Pancreas (tissue), 10 donors: ENCODE measurements around the gene KY. TPM values are rescaled to one million over a fixed set of nuclear protein-coding genes. Genes with fewer than 3 reads are reported as not detected.

Experiments
- ATAC-seq, 4 donors: fragments of 200-7000 bp; cut with Tn5 transposase; one replicate each; pipeline versions ENCODE4 v1.8.0 to v1.9.1; 2020; ENCODE audit warnings: mild to moderate bottlenecking in 4 of 4, moderate library complexity in 4 of 4
- DNase-seq, 6 donors: peaks; one replicate each; pipeline ENCODE4 v3.0.0-alpha.2; 2020
- FAIRE-seq: peaks from 2 replicates; lab custom pipeline; 2012; peaks lifted over from hg19 to GRCh38; lab: Jason Lieb, UNC
- H3K27ac ChIP-seq, 4 donors: fragments of 200-600 bp; sonication (generic); 1 replicate in 3 of 4; 2 replicates in 1 of 4; pipeline versions ENCODE4 v1.5.0 to v1.8.0; 2020
- H3K27me3 ChIP-seq, 4 donors: fragments of 200-600 bp; one replicate each; pipeline ENCODE4 v1.8.0; 2021
- H3K36me3 ChIP-seq, 3 donors: fragments of 200-600 bp; sonication (generic) in 1 of 3; one replicate each; pipeline versions ENCODE4 v1.5.0 to v1.8.0; 2020 to 2021
- H3K4me1 ChIP-seq, 3 donors: fragments of 200-600 bp; one replicate each; pipeline ENCODE4 v1.8.0; 2021
- H3K4me3 ChIP-seq, 4 donors: fragments of 200-600 bp; sonication (generic) in 2 of 4; one replicate each; pipeline versions ENCODE4 v1.5.0 to v1.8.0; 2020 to 2021
- H3K9me3 ChIP-seq, 4 donors: fragments of 200-600 bp; one replicate each; pipeline ENCODE4 v1.8.0; 2021
- WGBS, 2 donors: extraction: QIAGEN DNeasy Blood & Tissue Kit; methylation state at CpG; one replicate each; pipeline ENCODE4 v1.1.7; 2013; 5-methylcytosine and 5-hydroxymethylcytosine counted together
- intact Hi-C, 3 donors: fragments of 100-400 bp; cut with DNase I; formaldehyde crosslinking; loops; one replicate each; pipeline versions ENCODE4 v1.11.1 to v1.14.2; 2022
- polyA plus RNA-seq, 2 donors: library from polyadenylated mRNA; stranded (reverse); fragments of 200-250 nt; gene quantifications; one replicate each; pipeline ENCODE4 v1.2.3, GENCODE V29; 2013
- total RNA-seq, 6 donors: library from RNA; stranded (reverse); fragmentation: NEBNext Ultra II Directional in 4 of 6; extraction: Animal tissue kit (Norgen Biotek cat#: 25700) in 4 of 6; gene quantifications; one replicate each; pipeline versions ENCODE4 v1.2.1 to v1.2.4, GENCODE V29; 2021 to 2023
- TF ChIP-seq, protein P1 (sequence below), 4 donors: fragments of 200-600 bp; sonication (generic) in 3 of 4; IDR thresholded peaks; one replicate each; pipeline versions ENCODE4 v1.5.0 to v1.8.0; 2021; ENCODE audit warnings: antibody characterized with exemption in 4 of 4
- donor health status: healthy with polysubstance abuse.
- donor health status: DM: no; HTN: no; CAD: no; lungs with moderate emphysema.
- donor health status: DM: no; HTN: no; CAD: no.
- donor health status: control.
- donor health status: control.
- donor health status: Bipolar disorder and iron deficiency.
- donor health status: DM: yes; HTN: yes; CAD: no.
- donor health status: DM: no; HTN: no; CAD: no.
- donor health status: DM: no; HTN: no; CAD: no.
- donor health status: DM: yes; HTN: yes; CAD: no.

Gene KY
- total and polyA plus RNA-seq, 8 donors = 0.04 to 0.42 (median 0.21) TPM; not detected in 2

DNA sequence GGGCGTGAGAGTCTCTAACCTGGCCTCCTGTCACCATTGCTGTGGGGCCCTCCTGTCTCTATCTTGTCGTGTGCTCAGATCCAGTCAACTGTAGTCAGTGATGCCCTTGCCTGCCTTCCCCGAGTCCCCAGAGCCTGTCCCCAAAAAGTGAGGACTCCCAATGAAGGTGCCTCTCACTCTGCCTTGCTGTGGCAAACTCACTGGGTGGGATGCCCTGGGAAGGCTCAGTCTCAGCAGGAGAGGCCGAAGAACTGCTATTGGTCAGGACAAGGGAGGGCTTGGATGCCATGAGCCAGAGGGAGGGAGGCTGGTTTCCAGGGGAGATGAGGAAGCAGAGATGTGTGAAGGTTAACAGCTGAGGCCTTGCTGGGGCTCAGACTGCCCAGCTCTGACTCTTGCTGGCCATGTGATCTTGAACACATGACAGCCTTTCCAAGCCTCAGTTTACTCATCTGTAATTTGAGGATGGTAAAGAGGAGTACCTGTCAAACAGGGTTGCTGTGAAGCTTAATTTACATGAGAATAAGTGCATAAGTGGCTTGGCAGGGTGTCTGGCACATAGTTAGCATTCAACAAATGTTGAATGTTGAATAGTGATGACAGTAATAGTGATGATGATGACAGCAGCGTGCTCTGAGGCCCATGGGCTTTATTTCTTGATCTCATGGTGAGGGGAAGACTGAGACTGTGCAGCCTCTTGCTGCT is 8.2 kb downstream of the KY start:
- FAIRE-seq = no peak
- intact Hi-C loops = no loop called here
- no peaks in the 10 kb centered on the region for H3K27me3 ChIP-seq
- DNase-seq = peak in 1 of 6 donors; percentile 1
- no peaks in the 10 kb centered on the region for H3K36me3 ChIP-seq
- WGBS, 2 donors = 85 to 87% methylated on average over 5 of the region's 5 CpGs
- TF ChIP-seq, protein P1, sequence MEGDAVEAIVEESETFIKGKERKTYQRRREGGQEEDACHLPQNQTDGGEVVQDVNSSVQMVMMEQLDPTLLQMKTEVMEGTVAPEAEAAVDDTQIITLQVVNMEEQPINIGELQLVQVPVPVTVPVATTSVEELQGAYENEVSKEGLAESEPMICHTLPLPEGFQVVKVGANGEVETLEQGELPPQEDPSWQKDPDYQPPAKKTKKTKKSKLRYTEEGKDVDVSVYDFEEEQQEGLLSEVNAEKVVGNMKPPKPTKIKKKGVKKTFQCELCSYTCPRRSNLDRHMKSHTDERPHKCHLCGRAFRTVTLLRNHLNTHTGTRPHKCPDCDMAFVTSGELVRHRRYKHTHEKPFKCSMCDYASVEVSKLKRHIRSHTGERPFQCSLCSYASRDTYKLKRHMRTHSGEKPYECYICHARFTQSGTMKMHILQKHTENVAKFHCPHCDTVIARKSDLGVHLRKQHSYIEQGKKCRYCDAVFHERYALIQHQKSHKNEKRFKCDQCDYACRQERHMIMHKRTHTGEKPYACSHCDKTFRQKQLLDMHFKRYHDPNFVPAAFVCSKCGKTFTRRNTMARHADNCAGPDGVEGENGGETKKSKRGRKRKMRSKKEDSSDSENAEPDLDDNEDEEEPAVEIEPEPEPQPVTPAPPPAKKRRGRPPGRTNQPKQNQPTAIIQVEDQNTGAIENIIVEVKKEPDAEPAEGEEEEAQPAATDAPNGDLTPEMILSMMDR (IDR thresholded peaks at IDR 0.05) = no peak
- no peak for ATAC-seq
- no peak overlapping the region for H3K27ac ChIP-seq
- H3K9me3 ChIP-seq = no peaks in the 10 kb centered on the region
- no peak overlapping the region for H3K4me3 ChIP-seq
- H3K4me1 ChIP-seq = no peaks in the 10 kb centered on the region

DNA sequence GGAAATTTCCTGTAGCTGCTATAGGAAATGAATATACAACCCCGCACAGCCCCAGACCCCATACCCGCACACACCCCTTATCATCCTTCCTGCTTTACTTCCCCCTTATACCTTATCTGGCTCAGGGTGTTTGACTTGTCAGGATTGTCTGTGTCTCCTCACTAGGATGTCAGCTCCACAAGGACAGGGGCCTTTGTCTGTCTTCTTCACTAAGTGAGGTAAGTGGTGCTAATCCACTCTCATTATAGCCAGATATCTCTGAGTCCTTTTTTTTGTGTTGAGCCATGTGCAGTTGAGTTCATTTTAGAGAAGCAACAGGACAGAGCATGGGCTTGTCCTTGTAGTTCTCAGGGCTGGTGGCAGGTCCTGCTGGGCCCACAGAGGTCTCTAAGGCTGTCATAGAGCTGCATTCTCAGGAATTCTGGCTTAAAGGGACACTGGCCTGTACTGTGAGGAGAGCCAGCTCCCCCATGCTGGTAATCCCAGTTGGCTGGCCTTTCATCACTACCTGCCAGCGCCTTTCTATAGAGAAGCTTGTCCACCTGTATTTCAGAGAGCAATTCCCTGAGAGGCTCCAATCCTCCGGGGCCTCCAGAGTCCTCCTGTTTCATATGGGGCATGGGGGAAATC is 9.0 kb downstream of the KY start:
- TF ChIP-seq, protein P1 (IDR thresholded peaks at IDR 0.05) = no peak
- ATAC-seq (no peak), DNase-seq (peak in 1 of 6 donors; percentile 3), FAIRE-seq (no peak)
- intact Hi-C loops = no loop called here
- Histone ChIP-seq H3K9me3 (no peaks in the 10 kb centered on the region), H3K27ac (no peak overlapping the region), H3K27me3 (no peaks in the 10 kb centered on the region), H3K36me3 (no peaks in the 10 kb centered on the region), H3K4me3 (no peak overlapping the region), H3K4me1 (no peaks in the 10 kb centered on the region)
- 84 to 89% methylated on average over 4 of the region's 4 CpGs for WGBS, 2 donors

DNA sequence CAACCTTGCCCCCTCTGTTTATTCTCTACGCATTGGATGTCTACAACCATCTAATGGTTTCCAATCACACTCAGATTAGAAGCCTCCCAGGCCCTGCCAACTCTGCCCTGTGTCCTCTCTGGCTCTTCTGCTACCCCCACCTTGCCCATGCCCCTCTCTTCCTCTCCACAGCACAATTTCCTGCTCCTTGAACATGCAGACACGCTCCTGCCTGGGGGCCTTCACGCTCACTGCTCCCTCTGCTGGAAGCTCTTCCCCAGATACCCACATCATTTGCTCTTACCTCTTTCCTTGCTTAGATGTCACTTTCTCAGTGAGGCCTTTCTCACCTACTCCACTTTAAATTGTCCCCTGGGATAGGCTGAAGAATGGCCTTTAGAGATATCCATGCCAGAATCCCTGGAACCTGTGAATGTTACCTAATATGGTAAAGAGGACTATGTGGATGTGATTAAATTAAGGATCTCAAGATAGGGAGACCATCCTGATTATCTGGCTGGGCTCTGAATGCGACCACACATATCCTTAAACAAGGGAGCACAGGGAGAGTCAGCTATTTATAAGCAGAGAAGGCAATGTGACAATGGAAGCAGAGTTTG is 9.9 kb downstream of the KY start:
- TF ChIP-seq, protein P1 (IDR thresholded peaks at IDR 0.05) = peak in 1 of 4 donors; percentile 12
- no peaks in the 10 kb centered on the region for H3K36me3 ChIP-seq
- H3K4me3 ChIP-seq = no peak overlapping the region
- peak in 3 of 4 donors; percentile 44 to 49 (median 45) for ATAC-seq
- H3K4me1 ChIP-seq = no peaks in the 10 kb centered on the region
- intact Hi-C loops = no loop called here
- DNase-seq = no peak
- FAIRE-seq = no peak
- no peaks in the 10 kb centered on the region for H3K27me3 ChIP-seq
- H3K27ac ChIP-seq = no peak overlapping the region
- H3K9me3 ChIP-seq = no peaks in the 10 kb centered on the region
- 78% methylated on average over 4 of the region's 4 CpGs for WGBS, 2 donors

DNA sequence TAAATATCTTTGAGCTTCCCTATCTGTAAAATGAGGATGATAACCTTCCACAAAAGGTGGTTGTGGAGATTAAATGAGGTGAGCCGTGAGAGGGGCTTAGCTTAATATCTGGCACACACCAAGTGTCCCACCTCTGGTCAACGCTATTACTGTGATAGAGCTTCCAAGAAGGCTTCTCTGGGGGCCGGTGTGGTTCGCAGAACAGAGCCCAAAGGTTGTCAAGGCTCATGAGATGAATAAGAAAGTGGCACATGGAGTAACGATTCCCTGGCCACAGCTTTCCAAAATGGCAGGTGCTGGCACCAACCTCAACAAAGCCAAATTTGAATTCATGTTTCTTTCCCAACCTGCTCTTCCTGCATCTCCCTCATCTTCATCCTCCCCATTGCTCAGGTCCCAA is 10.4 kb downstream of the KY start:
- no peak for FAIRE-seq
- 88 to 96% methylated on average over 5 of the region's 5 CpGs for WGBS, 2 donors

More for the DNA sequence above, 10.4 kb downstream of the KY start:
- no peak overlapping the region for H3K27ac ChIP-seq
- no peak for ATAC-seq
- no peak overlapping the region for H3K4me3 ChIP-seq
- no peaks in the 10 kb centered on the region for H3K27me3 ChIP-seq
- DNase-seq = no peak
- no peaks in the 10 kb centered on the region for H3K4me1 ChIP-seq
- TF ChIP-seq, protein P1 (IDR thresholded peaks at IDR 0.05) = no peak
- H3K9me3 ChIP-seq = no peaks in the 10 kb centered on the region
- no peaks in the 10 kb centered on the region for H3K36me3 ChIP-seq
- intact Hi-C loops = no loop called here
